Endothelial cell of umbilical vein (primary cell): ENCODE data around the gene TUBGCP2. TPM values are rescaled to one million over a fixed set of nuclear protein-coding genes. Genes with fewer than 3 reads are reported as not detected.

Experiments used
- BruUV-seq: library from RNA; stranded (reverse); fragments of 400-500 nt; replicated peaks from 2 replicates; lab custom pipeline; 2021; lab: Mats Ljungman, UMichigan
- CTCF ChIA-PET: fragments of 300-600, 350-600 bp; sonication (Branson Sonifier 250); formaldehyde crosslinking; loops from one replicate; lab custom pipeline; 2021; ENCODE audit warnings: antibody characterized with exemption, inconsistent platforms; lab: Charles Lee
- POLR2A ChIA-PET: fragments of 300-600, 350-600 bp; sonication (Branson Sonifier 250); formaldehyde crosslinking; loops from one replicate; lab custom pipeline; 2021; ENCODE audit warnings: antibody characterized with exemption, inconsistent platforms; lab: Charles Lee
- DNase-seq: peaks from one replicate; pipeline ENCODE4 v3.0.0-alpha.2; 2011; ENCODE audit warnings: low read depth, low spot score
- FAIRE-seq: peaks from 2 replicates; lab custom pipeline; 2011; peaks lifted over from hg19 to GRCh38; lab: Jason Lieb, UNC
- H2AFZ ChIP-seq: 2 replicates; pipeline ENCODE4 v1.6.0; 2012; ENCODE audit warnings: low read depth, low read length, control low read depth, inconsistent platforms
- H3K27ac ChIP-seq: 2 replicates; pipeline ENCODE4 v1.5.1; 2011; ENCODE audit warnings: low read depth, mild to moderate bottlenecking, control low read depth, low read length, moderate library complexity; ENCODE audit not compliant: insufficient read depth
- H3K27me3 ChIP-seq, 2 experiments: 2 replicates each; pipeline versions ENCODE4 v1.6.0 to v1.6.1; 2011; ENCODE audit warnings: low read length in 2 of 2, mixed read lengths in 1 of 2; ENCODE audit not compliant: control insufficient read depth in 2 of 2, insufficient read depth in 2 of 2
- H3K36me3 ChIP-seq, 2 experiments: 2 replicates in 1 of 2; 3 replicates in 1 of 2; pipeline ENCODE4 v1.5.1; 2011; ENCODE audit warnings: low read length in 2 of 2, mild to moderate bottlenecking in 1 of 2, moderate library complexity in 1 of 2; ENCODE audit not compliant: control insufficient read depth in 2 of 2, insufficient read depth in 2 of 2; ENCODE audit errors: extremely low read depth in 1 of 2
- H3K4me1 ChIP-seq: 3 replicates; pipeline ENCODE4 v1.5.1; 2011; ENCODE audit warnings: mild to moderate bottlenecking, low read length; ENCODE audit not compliant: control insufficient read depth, insufficient read depth; ENCODE audit errors: extremely low read depth
- H3K4me2 ChIP-seq: 2 replicates; pipeline ENCODE4 v1.6.1; 2011; ENCODE audit warnings: low read length, control low read depth, mixed read lengths; ENCODE audit not compliant: insufficient read depth
- H3K4me3 ChIP-seq, 3 experiments: fragments of 200-600 bp in 1 of 3; sonication (generic), shearing (Covaris generic) in 1 of 3; replicated peaks in 1 of 3; 2 replicates each; pipeline ENCODE4 v1.5.1; 2011 to 2016; ENCODE audit warnings: control low read depth in 3 of 3, low read length in 3 of 3, mild to moderate bottlenecking in 2 of 3, inconsistent platforms in 1 of 3, low read depth in 1 of 3, moderate library complexity in 1 of 3; ENCODE audit not compliant: insufficient read depth in 1 of 3
- H3K79me2 ChIP-seq: 2 replicates; pipeline ENCODE4 v1.6.0; 2012; ENCODE audit warnings: low read length, inconsistent platforms; ENCODE audit not compliant: control insufficient read depth, insufficient read depth
- H3K9ac ChIP-seq: replicated peaks from 2 replicates; pipeline ENCODE3; 2011; ENCODE audit warnings: low read length, control low read depth; ENCODE audit not compliant: insufficient read depth; ENCODE audit errors: extremely low read depth
- H3K9me1 ChIP-seq: replicated peaks from 3 replicates; pipeline ENCODE4 v1.6.0; 2011; ENCODE audit warnings: mild to moderate bottlenecking, low read length; ENCODE audit not compliant: control insufficient read depth, insufficient read depth; ENCODE audit errors: extremely low read depth
- H3K9me3 ChIP-seq: replicated peaks from 2 replicates; pipeline ENCODE4 v1.5.1; 2012; ENCODE audit warnings: low read length, inconsistent platforms; ENCODE audit not compliant: control insufficient read depth, insufficient read depth
- H4K20me1 ChIP-seq: replicated peaks from 2 replicates; pipeline ENCODE3; 2011; ENCODE audit warnings: mild to moderate bottlenecking, low read length; ENCODE audit not compliant: control insufficient read depth, insufficient read depth; ENCODE audit errors: extremely low read depth
- CTCF ChIP-seq, 2 donors: IDR thresholded peaks; 1 replicate in 1 of 2; 2 replicates in 1 of 2; pipeline ENCODE4 v1.5.1; 2011; ENCODE audit warnings: low read length in 2 of 2, mild to moderate bottlenecking in 2 of 2, moderate library complexity in 2 of 2, control low read depth in 1 of 2, inconsistent platforms in 1 of 2, low read depth in 1 of 2; ENCODE audit not compliant: insufficient read depth in 1 of 2; ENCODE audit errors: extremely low read depth in 1 of 2
- EZH2 ChIP-seq: IDR thresholded peaks from 2 replicates; pipeline ENCODE4 v1.6.1; 2012; ENCODE audit warnings: borderline replicate concordance, low read depth, mild to moderate bottlenecking, moderate library complexity, low read length, inconsistent platforms; ENCODE audit not compliant: severe bottlenecking
- FOS ChIP-seq: IDR thresholded peaks from 2 replicates; pipeline ENCODE4 v1.6.1; 2011; ENCODE audit warnings: mild to moderate bottlenecking, low read length, moderate library complexity, borderline replicate concordance; ENCODE audit not compliant: insufficient read depth
- GATA2 ChIP-seq: IDR thresholded peaks from 2 replicates; pipeline ENCODE4 v1.7.0; 2011; ENCODE audit warnings: low read depth, mild to moderate bottlenecking, moderate library complexity, mixed read lengths, low read length; ENCODE audit not compliant: insufficient read length, insufficient read depth
- JUN ChIP-seq: IDR thresholded peaks from 2 replicates; pipeline ENCODE4 v1.6.1; 2011; ENCODE audit warnings: borderline replicate concordance, low read depth; ENCODE audit not compliant: insufficient read length, insufficient read depth
- MAX ChIP-seq: IDR thresholded peaks from 2 replicates; pipeline ENCODE4 v1.6.1; 2011; ENCODE audit not compliant: insufficient read depth, insufficient read length
- MYC ChIP-seq: IDR thresholded peaks from one replicate; pipeline ENCODE4 v1.6.1; 2011; ENCODE audit warnings: mild to moderate bottlenecking, low read depth, low read length
- POLR2A ChIP-seq: IDR thresholded peaks from 2 replicates; pipeline ENCODE4 v1.6.1; 2012; ENCODE audit warnings: low read depth, mild to moderate bottlenecking, control low read depth, low read length
- POLR2AphosphoS5 ChIP-seq: IDR thresholded peaks from 2 replicates; pipeline ENCODE4 v1.6.1; 2012; ENCODE audit warnings: low read depth, mild to moderate bottlenecking, control low read depth, low read length, moderate library complexity; ENCODE audit not compliant: insufficient read depth
- dilution Hi-C: fragments of 300-500 bp; cut with MboI; formaldehyde crosslinking; loops from one replicate; pipeline ENCODE4 v1.15.0; 2019; ENCODE audit warnings: low sequenced_read_pairs; ENCODE audit not compliant: extremely low pct_ligation_motif_present
- intact Hi-C: fragments of 100-400 bp; cut with micrococcal nuclease; formaldehyde crosslinking; loops from one replicate; pipeline ENCODE4 v1.10.0; 2022
- polyA plus RNA-seq, 4 experiments: library from polyadenylated mRNA; depleted of rRNA in 3 of 4; stranded (reverse) in 3 of 4; unstranded in 1 of 4; fragments of >200 nt; gene quantifications; 2 replicates each; pipeline versions ENCODE4 v1.2.1 to v1.2.3, GENCODE V29; 2011 to 2012; ENCODE audit warnings: missing spikeins in 1 of 4
- total RNA-seq: library from RNA; stranded (reverse); gene quantifications from 2 replicates; pipeline ENCODE4 v1.2.3, GENCODE V29; 2021

Gene TUBGCP2
- total and polyA plus RNA-seq, 2 donors (not counting 3 experiments of a cell fraction or from before 2014, with no cell fraction given) = 37.1 to 53.1 TPM

- FAIRE-seq (no peak), DNase-seq (no peak)
- Histone ChIP-seq H3K4me2 (no peak overlapping the region), H3K36me3 (no peaks in the 10 kb centered on the region), H4K20me1 (no peaks in the 10 kb centered on the region), H3K79me2 (no peaks in the 10 kb centered on the region), H3K9me1 (no peaks in the 10 kb centered on the region), H3K4me1 (no peaks in the 10 kb centered on the region), H3K9ac (no peak overlapping the region), H3K27me3 (no peaks in the 10 kb centered on the region), H2AFZ (no peak overlapping the region), H3K4me3 (no peak overlapping the region), H3K9me3 (no peaks in the 10 kb centered on the region), H3K27ac (no peak overlapping the region)
- BruUV-seq = no TSS peak
- ChIA-PET CTCF (interaction anchor here (0.9 kb wide), 1 partner anchor 13 kb away, joined by 3 read pairs; no protein-coding TSS in a partner anchor), POLR2A (no interaction called here)
- intact Hi-C loops = no loop called here
- dilution Hi-C loops = no loop called here
- no peak for TF ChIP-seq MYC
- TF ChIP-seq EZH2 = no peak
- no peak for TF ChIP-seq POLR2A
- no peak for TF ChIP-seq GATA2
- no peak for TF ChIP-seq JUN
- no peak for TF ChIP-seq MAX
- no peak for TF ChIP-seq POLR2AphosphoS5
- no peak for TF ChIP-seq CTCF (IDR thresholded peaks at IDR 0.05; ENCODE audit: extremely low read depth in 1 of 2, insufficient read depth in 1 of 2, low read depth in 1 of 2, low read length in 2 of 2)
- TF ChIP-seq FOS = no peak
Observed at GRCh38 chr10:133270204-133270603, 38.5 kb downstream of the TUBGCP2 start.
